LNCaP clone FGC (cell line): Measurements from ENCODE around the gene CEPT1.
A peak's percentile ranks its signal among the peaks of the same experiment; 100 is the strongest.
"Not testable (repeated sequence)": the region's sequence is repeated elsewhere in the genome, so short reads cannot be mapped to it uniquely, and the experiment has no call there.

Experiments
- DNase-seq: peaks from one replicate; pipeline ENCODE4 v3.0.0-alpha.2; 2011; ENCODE audit warnings: low read depth
- H3K4me3 ChIP-seq: 2 replicates; pipeline ENCODE4 v1.5.1; 2011; ENCODE audit warnings: mild to moderate bottlenecking, low read depth, low read length, control low read depth
- TF ChIP-seq, protein P1 (sequence below): IDR thresholded peaks from 2 replicates; pipeline ENCODE4 v1.5.1; 2012; ENCODE audit warnings: mild to moderate bottlenecking; ENCODE audit not compliant: control insufficient read depth, insufficient read depth; ENCODE audit errors: extremely low read depth

The CEPT1 gene

DNA sequence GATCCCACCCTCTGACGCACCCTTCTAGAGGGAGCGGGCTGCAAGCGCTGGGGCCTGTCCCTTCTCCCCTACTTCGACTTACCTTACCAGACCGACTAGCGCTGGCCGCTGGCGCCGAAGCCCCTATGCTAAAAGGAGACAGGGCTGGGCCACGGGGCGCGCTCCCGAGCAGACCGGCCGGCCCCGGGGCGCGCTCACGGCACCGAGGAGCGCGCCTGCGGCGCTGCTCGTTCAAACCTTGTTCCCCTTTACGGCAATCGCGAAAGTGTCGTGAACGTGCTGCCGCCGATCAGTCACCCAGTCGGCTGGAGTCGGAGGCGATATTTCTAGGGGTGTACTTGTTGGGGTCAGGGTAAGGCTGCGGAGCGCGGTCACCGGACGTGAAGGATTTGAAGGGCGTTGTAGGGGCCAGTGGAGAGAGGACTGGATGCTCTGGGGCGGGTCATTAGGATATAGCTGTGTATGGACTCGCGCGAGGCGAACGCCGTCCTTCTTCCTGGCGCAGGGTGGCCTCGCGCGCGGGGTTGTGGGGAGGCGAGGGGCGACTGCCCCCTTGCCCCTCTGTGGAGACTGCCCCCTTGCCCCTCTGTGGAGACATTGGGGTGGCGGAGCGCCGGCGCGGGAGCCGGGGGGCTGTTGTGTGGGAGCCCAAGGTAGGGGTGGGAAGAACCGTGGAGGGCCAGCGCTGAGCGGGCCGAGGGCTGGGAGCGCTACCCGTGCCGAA is at the start of gene CEPT1, which contains the start of gene DRAM2:
Gene CEPT1 (plus strand): TSS at position 268 of the 724 bp plus-strand sequence. CDS start 7,492 bp downstream, outside the sequence.
Gene DRAM2 (minus strand): TSS at position 138 of the 724 bp plus-strand sequence. CDS start 8,539 bp downstream, outside the sequence.
- DNase-seq, result peak; percentile 87
- H3K4me3 ChIP-seq, result peak within 1 kb of the TSS; percentile 91
- TF ChIP-seq, protein P1, sequence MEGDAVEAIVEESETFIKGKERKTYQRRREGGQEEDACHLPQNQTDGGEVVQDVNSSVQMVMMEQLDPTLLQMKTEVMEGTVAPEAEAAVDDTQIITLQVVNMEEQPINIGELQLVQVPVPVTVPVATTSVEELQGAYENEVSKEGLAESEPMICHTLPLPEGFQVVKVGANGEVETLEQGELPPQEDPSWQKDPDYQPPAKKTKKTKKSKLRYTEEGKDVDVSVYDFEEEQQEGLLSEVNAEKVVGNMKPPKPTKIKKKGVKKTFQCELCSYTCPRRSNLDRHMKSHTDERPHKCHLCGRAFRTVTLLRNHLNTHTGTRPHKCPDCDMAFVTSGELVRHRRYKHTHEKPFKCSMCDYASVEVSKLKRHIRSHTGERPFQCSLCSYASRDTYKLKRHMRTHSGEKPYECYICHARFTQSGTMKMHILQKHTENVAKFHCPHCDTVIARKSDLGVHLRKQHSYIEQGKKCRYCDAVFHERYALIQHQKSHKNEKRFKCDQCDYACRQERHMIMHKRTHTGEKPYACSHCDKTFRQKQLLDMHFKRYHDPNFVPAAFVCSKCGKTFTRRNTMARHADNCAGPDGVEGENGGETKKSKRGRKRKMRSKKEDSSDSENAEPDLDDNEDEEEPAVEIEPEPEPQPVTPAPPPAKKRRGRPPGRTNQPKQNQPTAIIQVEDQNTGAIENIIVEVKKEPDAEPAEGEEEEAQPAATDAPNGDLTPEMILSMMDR, result no peak

DNA sequence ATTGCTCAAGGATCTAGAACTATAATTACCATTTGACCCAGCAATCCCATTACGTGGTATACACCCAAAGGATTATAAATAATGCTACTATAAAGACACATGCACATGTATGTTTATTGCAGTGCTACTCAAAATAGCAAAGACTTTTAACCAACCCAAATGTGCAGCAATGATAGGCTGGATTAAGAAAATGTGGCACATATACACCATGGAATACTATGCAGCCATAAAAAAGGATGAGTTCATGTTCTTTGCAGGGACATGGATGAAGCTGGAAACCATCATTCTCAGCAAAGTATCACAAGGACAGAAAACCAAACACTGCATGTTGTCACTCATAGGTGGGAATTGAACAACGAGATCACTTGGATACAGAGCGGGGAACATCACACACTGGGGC is 44.6 kb upstream of the CEPT1 start:
- H3K4me3 ChIP-seq, DNase-seq: not testable (repeated sequence)

DNA sequence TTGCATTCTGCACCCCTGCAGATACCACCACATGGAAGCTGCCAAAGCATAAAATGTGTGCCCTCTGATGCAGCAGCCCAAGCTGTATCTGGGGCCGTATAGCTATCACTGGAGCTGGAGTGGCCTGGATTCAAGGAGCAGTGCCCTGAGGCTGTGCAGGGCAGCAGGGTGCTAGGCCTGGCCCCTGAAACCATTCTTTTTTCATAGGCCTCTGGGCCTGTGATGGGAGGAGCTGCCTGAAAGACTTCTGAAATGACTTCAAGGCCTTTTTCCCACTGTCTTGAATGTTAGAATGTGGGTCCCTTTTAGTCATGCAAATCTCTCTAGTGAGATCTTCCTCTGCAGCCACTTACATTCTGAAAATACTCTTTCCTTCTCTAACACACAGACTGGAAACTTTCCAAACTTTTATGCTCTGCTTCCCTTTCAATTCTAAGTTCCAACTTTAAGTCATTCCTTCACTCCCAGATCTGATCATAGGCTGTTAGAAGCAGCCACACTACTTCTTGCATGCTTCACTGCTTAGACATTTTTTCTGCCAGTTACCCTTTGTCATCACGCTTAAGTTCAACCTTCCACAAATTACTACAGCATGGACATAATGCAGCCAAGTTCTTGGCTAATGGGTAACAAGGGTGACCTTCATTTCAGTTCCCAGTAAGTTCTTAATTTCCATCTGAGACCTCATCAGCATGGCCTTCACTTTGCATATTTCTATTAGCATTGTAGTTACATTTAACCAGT is 42.5 kb upstream of the CEPT1 start:
- TF ChIP-seq, protein P1, result no peak
- DNase-seq, result no peak
- no peak overlapping the region for H3K4me3 ChIP-seq

DNA sequence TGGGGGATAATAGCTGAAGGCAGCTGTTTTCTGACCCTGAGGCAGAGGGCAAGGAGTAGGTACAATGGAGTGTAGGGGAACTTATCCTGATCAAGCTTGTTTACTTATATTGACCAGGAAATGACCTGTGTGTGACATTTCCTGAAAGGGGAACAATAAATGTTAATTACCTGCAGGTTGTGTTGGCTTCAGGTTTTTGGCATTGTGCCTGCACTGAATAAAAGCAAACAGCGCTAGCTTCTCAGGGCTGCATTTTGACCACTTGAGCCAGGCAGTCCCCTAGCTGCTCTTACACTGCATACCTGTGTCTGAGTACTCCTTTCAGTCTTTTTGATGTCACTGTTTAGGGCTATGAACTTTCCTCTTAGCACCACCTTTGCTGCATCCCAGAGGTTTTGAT is 40.7 kb upstream of the CEPT1 start:
- H3K4me3 ChIP-seq, result no peak overlapping the region
- peak; percentile 47 for DNase-seq
- TF ChIP-seq, protein P1, result no peak

DNA sequence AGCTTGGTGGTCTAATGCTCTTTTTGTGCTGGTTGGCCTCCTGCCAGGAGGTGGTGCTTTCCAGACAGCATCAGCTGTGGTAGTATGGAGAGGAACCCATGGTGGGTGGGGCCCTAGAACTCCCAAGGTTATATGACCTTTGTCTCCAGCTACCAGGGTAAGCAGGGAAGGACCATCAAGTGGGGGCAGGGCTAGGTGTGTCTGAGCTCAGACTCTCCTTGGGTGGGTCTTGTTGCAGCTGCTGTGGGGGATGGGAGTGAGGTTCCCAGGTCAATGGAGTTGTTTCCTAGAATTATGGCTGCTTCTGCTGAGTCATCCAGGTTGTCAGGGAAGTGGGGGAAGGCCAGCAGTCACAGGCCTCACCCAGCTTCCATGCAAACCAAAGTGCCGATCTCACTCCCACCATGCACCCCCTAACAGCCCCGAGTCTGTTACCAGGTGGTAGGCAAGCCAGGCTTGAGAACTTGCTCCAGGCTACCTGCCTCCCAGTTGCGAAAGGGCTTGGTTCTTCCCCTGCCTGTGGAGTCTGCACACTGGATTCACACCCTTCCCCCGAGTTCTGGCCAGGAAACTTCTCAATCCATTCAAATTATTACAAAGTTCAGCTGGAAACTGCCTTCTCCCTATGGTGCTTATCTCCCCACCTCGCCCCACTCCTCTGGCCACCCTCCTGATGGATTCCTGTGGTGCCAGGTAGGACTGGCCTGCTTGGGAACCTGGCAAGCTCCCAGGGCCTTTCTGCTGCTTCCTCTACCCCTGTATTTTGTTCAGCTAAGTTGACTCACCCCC is 38.0 kb upstream of the CEPT1 start:
- H3K4me3 ChIP-seq, result no peak overlapping the region
- TF ChIP-seq, protein P1, result no peak
- DNase-seq, result no peak

DNA sequence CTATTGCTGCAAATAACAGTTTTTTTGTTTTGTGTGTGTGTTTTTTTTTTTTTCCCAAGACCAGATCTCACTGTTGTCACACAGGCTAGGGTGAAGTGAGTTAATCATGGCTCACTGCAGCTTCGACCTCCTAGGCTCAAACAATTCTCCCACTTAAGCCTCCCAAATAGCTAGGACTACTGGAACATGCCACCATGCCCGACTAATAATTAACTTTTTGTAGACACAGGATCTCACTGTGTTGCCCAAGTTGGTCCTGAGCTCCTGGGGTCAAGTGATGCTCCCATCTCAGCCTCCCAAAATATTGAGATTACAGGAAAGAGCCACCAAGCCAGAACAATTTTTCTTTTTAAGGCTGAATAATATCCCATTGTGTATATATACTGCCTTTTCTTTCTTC is 35.0 kb upstream of the CEPT1 start:
- no peak for DNase-seq
- TF ChIP-seq, protein P1, result no peak
- no peak overlapping the region for H3K4me3 ChIP-seq
